GM12864 (cell line): Measurements from ENCODE around the gene RUNX3.

ENCODE experiments used
- DNase-seq: peaks from one replicate; pipeline ENCODE4 v3.0.0-alpha.2; 2011; ENCODE audit warnings: low read depth
- H3K4me3 ChIP-seq: 2 replicates; pipeline ENCODE4 v1.5.1; 2011; ENCODE audit warnings: mild to moderate bottlenecking, low read depth, low read length, control low read depth
- CTCF ChIP-seq: IDR thresholded peaks from 2 replicates; pipeline ENCODE4 v1.5.1; 2011; ENCODE audit warnings: low read depth, mild to moderate bottlenecking, moderate library complexity, low read length, control low read depth, inconsistent platforms; ENCODE audit errors: missing control alignments

RUNX3 gene

GRCh38 chr1:24966724-24967346 is 36.8 kb upstream of the RUNX3 start:
- no peak overlapping the region for H3K4me3 ChIP-seq
- no peak for DNase-seq

GRCh38 chr1:24966121-24966723 is 36.1 kb upstream of the RUNX3 start:
- no peak for DNase-seq
- H3K4me3 ChIP-seq, result no peak overlapping the region
- no peak for TF ChIP-seq CTCF

More at GRCh38 chr1:24966724-24967346, 36.8 kb upstream of the RUNX3 start:
- TF ChIP-seq CTCF, result no peak

DNA sequence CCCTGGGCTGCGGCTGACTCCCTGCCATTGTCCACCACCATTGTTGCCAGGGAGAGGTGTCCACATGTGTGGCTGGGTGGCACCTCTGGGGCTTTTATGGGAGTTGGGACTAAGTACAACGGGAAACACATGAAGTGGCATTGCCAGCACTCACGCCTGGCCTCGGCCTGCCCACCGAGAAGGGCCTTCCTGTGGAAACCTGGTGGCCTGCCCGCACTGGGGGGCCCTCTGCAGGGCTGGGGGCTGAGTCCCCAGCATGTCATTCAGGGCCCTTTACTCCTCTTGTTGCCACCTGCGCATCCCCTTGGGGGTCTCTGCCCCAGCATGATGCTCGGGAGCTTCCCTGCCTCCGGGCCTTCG is 35.5 kb upstream of the RUNX3 start:
- TF ChIP-seq CTCF, result no peak
- peak overlapping the region; percentile 24 for H3K4me3 ChIP-seq
- DNase-seq, result no peak

- TF ChIP-seq CTCF, result no peak
- H3K4me3 ChIP-seq, result peak overlapping the region; percentile 81
- peak; percentile 97 for DNase-seq
Observed at GRCh38 chr1:24964811-24965570, 34.9 kb upstream of the RUNX3 start.

GRCh38 chr1:24963943-24964693 is 34.0 kb upstream of the RUNX3 start:
- TF ChIP-seq CTCF, result no peak
- peak overlapping the region; percentile 81 for H3K4me3 ChIP-seq
- DNase-seq, result no peak

GRCh38 chr1:24963099-24963872 is 33.2 kb upstream of the RUNX3 start:
- peak; percentile 49 for TF ChIP-seq CTCF
- no peak for DNase-seq

More at GRCh38 chr1:24963099-24963872, 33.2 kb upstream of the RUNX3 start:
- peak overlapping the region; percentile 81 for H3K4me3 ChIP-seq
